Measurements from ENCODE around the gene AQP5.
"Not testable (repeated sequence)": the region's sequence is repeated elsewhere in the genome, so short reads cannot be mapped to it uniquely, and the experiment has no call there.

Gene AQP5

DNA sequence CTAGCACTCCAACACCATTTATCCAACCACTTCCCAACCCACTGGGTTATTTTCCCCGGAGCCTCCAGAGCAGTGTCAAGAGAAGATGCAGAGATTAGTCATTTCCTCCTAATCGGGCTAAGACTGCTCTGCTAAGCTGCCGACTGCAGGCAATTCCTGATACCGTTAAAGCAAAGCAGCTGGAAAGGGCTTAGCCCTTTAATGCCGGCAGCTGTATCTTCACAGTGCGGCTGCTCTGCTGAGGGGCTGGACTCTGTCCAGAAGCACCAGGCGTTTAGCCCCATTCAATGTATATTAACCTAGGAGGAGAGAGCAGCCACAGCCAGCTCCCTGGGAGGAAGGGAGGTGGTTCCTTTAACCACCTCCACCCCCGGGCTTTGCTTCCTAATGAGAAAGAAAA is 22.2 kb downstream of the AQP5 start:
- no peak for DNase-seq

DNA sequence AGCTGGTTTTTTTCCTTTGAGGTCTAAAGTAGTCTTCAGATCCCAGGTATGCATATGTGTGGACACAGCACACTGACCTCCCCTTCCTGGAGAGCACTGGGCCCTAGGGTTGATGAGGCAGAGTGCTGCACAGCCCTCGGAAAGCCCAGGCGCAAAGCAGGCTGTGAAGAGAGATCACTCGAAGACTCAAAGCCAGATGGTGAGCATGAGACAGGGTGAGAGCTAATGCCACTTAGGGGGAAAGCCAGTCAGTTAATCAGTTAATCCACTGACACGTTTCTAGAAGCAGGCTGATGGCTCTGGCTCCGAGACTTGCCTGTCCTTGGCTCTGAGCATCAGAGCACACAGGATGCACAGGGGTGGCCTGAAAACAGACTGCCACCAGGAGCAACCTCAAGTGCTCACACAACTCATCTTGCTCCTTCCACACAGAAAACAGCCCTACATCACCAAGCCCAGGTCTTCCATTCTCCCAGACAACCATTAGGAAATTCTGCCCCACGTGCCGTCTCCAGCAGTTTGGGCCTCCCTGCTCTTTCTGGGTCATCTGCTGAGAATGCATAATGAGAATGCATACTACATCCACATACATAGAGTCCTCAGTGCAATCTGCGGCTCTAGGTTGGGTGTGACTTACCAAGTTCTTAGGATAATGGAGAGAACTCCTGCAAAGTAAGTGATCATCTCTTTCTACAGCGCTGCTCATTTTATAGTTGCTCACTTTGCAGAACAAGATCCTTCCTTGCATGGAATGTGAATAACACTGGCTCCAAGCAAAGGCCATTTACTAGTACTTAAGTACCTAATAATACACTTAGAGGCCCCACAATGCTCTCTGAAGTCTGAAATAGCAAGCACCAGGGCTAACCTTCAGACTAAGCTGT is 23.0 kb downstream of the AQP5 start:
- no peak for DNase-seq

DNA sequence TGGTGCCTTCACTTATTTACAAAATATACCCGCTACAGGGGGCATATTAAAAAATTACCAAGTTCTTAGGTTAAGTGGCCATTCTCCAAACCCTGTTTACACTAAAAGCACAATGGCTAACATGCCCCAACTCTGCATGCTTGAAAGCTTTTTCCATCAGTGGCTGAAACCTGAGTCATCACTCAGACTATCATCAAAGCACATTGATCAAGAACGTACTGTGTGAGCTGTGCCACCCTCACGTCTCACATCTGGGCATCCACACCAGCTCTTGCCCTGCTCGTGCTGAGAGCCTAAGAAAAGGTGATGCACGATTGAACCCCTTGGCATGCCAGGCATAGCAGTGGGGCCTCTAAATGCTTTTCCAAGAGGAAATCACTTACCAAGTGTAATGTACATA is 24.3 kb downstream of the AQP5 start:
- no peak for DNase-seq

DNA sequence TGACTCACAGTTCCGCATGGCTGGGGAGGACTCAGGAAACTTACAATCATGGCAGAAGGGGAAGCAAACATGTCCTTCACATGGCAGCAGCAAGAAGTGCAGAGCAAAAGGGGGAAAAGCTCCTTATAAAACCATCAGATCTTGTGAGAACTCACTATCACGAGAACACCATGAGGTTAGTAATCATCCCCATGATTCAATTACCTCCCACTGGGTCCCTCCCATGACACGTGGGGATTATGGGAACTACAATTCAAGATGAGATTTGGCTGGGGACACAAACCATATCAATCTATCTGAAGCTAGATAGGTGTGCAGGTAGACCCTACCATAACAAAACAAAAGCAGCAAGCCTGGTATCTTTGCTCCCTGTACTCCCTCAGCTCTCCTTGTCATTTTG is 24.8 kb downstream of the AQP5 start:
- not testable (repeated sequence) for DNase-seq

DNA sequence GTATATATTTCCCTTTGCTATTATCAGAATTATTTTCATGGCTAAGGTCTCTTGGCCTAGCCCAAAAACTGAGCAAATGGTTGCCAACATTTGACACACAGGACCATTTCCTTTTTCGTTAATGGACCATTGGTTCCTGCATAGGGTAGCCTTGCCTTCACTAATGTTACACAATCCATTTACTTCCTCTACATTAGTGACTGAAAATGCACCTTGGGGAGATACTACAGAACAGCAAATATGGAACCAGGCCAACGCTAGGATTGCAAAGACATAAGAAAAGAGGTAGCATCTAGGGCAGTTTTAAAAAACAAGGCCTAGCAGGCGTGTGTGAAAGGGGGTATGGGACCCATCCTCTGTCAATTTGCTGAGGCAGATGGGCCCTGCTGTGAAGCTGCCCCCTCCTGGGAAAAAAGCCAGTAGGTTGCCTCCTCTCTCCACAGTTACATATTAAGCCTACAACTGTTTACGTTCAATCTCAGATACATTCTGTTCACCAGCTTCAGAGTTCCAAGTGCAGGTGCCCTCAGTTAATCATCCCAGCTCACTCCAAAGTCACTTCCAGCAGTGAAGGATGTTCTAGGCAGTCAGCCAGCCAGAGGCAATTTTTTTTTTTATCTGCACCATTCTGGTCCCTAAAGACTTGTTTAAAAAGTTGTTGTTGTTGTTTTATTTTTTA is 26.1 kb downstream of the AQP5 start:
- DNase-seq: no peak

DNA sequence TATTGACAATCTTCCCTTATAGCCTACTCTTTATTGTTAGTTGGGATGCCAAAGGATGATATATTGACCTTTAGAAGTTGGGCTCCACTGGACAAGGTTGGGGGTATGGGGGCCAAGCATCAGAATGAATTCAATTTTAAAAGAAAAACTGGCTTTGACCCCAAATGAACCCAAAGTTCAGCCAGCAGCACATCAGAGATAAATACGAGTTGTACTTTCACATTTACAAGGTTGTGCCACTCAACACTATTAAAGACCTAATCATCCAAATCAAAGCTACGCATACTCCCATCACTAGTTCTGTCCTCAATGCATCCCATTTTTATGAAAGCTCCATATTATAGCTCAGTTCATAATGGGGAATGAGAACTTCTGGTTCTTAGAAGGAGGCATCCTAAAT is 27.7 kb downstream of the AQP5 start:
- not testable (repeated sequence) for DNase-seq

DNA sequence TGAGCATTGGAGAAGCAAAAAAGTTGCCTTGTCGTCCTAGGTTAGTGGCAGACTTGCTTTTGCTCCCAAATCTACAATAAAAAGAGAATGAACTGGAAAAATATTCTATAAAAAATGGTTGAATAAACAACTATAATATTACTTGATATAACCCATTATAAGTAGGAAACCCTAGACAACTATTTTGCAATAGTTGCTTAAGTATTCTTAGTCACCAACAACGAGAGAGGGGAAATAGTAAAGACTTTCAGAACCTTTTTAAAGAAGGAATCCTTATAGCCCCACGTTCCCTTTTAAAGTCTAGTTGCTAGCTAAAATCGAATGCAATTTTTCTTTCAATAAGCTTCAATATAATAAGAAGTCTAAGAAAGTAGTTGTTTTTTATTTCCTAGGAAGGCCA is 28.6 kb downstream of the AQP5 start:
- no peak for DNase-seq

DNA sequence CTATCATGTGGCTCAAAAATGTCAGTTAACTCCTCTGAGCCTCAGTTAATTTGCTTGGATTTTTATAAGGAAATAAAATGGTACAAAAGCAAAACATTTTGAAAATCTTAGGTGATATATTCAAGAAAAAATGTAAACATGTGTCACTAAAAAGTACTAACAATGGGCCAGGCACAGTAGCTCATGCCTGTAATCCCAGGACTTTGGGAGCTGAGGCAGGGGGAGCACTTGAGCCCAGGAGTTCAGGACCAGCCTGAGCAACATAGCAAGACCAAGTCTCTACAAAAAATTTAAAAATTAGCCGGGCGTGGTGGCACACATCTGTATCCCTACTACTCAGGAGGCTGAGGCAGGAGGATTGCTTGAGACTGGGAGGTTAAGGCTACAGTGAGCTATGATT is 36.8 kb downstream of the AQP5 start:
- no peak for DNase-seq

DNA sequence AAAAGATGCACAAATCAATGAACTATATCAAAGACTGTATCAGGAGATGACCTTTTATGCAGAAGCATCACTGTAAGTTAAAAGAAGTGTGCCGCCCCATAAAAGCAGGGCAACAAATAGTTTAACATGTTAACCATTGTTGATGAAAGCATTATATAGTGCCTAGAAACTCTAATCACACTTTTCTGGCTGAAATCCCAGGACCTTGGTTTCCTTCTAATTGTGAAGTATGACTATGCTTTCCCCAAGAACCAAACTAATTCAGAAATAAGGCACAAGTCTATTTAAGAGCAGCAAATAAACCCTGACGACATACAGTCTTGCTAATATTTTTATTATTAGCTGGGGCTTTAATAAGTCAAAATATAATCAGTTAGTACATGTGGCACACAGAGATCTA is 41.9 kb downstream of the AQP5 start:
- no peak for DNase-seq

DNA sequence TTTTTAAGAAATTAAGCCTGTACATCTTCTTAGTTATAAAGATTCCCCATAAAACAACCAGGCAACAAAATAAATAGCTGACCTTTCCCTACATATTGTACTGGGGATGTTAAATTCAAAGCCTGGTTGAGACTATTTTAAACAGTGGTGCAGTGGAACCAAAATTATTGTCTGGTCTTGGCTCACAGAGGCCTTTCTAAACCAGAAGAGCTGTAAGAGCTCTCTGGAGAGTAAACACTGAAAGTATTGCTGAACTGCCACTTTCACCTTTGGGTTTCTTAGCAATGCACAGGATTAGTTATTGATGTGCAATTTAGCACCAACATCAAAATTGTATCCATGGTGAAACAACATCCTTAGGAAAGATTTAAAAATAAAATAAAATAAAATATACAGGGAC is 43.0 kb downstream of the AQP5 start:
- no peak for DNase-seq

DNA sequence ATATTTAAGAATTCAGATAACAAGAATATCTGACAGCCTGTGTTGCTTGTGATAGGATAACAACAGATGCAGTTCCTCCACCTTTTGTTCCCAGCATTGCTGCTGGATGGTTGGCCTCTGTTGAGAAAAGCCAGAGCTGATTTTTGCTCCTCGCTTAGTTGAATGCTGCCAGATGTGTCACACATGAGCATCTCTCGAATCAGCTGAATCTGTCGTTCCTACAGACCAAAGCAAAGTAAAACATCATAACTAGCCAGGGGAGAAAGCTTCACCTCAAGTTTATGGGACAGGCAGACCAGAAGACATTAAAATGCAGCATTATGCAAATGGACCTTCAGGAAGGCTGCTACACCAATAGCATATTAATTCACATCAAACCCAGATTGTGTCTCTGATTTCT is 43.5 kb downstream of the AQP5 start:
- DNase-seq: no peak

DNA sequence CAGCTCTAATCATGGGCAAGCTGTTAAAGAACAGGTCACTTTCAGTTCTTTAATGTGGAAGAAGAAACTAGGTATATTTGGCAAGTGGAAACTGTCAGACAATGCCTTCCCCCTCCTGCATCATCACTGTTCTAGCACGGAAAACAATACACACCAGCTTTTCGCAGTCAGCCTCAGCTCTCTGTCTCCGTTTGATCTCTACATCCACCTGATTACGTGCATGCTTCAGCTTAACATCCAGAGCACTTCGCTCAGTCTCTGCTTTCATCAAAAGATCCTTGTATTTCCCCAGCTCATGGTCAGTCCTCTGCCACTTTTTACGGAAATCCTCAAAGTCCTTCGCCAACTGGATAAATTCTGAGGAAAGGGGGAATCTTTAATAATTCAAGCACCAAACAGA is 44.6 kb downstream of the AQP5 start:
- no peak for DNase-seq

DNA sequence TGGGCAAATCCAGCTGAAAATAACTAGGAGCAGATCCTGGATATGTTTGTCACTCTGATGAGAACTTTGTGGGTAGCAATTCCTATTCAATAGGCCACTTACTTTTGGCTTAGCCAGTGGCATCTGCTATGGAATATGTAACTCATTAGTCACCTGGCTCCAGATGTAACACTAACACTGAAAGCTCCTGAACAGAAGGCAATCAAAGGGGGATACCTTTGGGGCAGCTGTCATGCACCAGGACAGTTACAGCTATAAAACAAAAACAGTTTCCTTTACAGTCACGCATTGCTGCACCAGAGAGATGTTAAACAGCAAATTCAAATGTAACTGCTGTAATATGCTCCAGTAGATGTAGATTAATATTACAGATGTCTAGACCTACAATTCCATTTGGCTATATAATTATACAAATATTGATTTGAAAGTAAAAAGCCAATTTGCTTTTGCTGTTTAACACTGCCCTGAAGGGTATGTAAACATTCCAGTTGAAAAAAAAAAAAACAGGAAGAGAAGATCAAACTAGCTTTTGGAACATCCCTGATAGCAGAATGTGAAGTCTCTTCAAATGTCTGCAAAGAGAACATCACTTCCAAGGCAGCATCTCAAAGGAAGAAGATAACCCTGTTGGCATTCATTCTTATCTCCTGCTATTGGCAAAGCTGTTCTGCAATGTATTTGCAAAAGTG is 45.2 kb downstream of the AQP5 start:
- DNase-seq: no peak

DNA sequence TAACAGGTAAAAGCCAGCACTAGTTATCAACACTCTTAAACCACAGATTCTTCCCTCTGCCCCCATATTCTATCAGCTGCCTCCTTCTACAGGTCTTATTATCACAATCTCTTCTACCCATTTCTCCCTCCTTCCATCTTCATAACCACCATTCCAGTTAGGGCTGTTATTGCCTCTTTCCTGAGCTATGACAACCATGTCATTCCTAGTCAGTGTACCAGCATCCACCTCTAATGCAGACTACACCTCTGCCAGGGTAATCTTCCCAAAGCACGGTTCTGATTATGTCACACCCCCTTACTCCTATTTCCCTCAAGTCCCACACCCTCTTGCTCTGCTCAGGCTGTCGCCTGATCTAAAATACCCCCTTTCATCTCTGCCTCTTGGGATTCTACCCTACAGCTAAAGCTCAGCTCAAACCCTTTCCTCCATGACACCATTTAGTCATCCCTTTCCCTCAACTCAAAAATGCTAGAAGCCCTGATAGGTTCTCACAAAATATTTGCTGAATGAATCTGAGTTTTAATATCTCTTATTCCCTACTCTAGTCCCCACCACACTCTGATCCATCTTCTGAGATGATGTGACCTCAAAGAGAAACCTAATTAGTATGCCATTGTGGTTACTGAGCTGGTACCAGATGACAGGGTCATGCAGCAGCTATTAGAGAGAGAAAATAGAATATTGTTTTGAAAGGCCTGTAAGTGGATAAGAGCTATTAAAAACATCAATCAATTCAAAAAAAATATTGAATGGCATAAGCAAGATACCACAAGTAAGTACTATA is 51.9 kb downstream of the AQP5 start:
- DNase-seq: no peak

DNA sequence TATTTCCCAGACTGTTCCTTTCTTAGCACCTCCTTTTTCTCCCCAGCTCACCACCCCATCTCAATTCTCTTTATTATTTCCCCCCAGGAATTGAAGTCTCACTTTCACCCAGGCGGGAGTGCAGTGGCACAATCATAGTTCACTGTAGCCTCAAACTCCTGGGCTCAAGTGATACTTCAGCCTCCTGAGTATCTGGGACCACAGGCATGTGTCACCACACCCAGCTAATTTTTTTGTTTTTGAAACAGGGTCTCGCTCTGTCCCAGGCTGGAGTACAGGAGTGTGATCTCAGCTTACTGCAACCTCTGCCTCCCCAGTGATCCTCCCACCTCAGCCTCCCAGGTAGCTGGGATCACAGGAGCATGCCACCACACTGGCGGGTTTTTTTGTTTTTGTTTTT is 52.7 kb downstream of the AQP5 start:
- no peak for DNase-seq
